Measurements from ENCODE around the gene CHCHD4. TPM values are rescaled to one million over a fixed set of nuclear protein-coding genes. Genes with fewer than 3 reads are reported as not detected.

CHCHD4 gene
- total RNA-seq, 2 experiments from 2014 or later: 27.6 to 30.2 TPM

- no peak for TF ChIP-seq CTCF (IDR thresholded peaks at IDR 0.05)
- no peak for DNase-seq
- H3K9me3 Mint-ChIP-seq: no peaks in the 10 kb centered on the region
- H3K4me1 Mint-ChIP-seq (ENCODE audit: low read depth): peaks cover 28% of the 10 kb centered on the region
- CTCF ChIA-PET: interaction anchor here (1.0 to 1.5 kb wide), 3 partner anchors 17 to 273 kb away, joined by 3 to 4 read pairs (median 3); no protein-coding TSS in a partner anchor
- H3K27ac Mint-ChIP-seq: no peak overlapping the region
- no peak for ATAC-seq
- no peaks in the 10 kb centered on the region for H3K27me3 Mint-ChIP-seq
- POLR2A ChIA-PET: no interaction called here
- H3K4me3 Mint-ChIP-seq: no peak overlapping the region
- intact Hi-C loops (cut with micrococcal nuclease): no loop called here
- H3K36me3 Mint-ChIP-seq (ENCODE audit: low read depth): peaks cover 62% of the 10 kb centered on the region
Observed at GRCh38 chr3:14169435-14169834, 44.8 kb upstream of the CHCHD4 start.

DNA sequence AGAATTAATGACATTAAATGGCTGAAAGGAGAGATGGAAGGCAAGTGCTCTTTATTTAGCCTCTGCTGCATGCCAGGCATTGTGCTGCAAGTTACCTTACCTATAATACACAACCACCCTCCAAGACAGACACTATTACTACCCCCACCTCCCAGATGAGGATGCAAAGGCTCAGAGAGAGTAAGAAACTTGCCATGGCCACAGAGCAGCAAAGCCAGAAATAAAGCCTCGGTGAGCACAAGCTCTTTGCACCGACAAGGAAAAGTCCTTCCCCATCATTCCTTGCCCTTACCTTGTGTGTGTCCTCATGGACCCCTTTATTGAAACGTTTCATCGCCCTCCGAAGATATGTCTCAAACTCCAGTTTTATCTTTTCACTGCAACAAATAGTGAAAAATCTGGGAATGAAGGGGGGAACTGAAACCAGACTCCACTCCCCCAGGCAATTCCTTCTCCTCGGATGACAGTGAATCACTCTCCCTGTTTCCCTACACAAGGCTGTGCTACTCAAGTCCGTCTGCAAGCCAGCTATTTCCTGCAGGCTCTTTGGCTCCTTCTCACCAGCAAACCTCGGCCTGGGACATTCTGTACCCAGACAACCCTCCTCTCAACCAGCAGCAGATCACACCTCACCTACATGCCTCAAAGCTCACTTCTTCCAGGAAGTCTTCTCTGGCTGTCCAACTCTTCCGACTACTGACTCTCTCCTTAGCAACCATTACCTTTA is 42.4 kb upstream of the CHCHD4 start:
- DNase-seq (no peak), ATAC-seq (no peak)
- H3K4me3 Mint-ChIP-seq: no peak overlapping the region
- intact Hi-C loops (cut with micrococcal nuclease): no loop called here
- POLR2A ChIA-PET: interaction anchor here (0.9 to 1.9 kb wide), 4 partner anchors 22 to 42 kb away, joined by 3 to 6 read pairs (median 4); partner anchors contain the start of gene TMEM43
- H3K27ac Mint-ChIP-seq: no peak overlapping the region
- H3K27me3 Mint-ChIP-seq: no peaks in the 10 kb centered on the region
- no peak for TF ChIP-seq CTCF (IDR thresholded peaks at IDR 0.05)
- H3K9me3 Mint-ChIP-seq: peaks cover 8% of the 10 kb centered on the region
- peaks cover 14% of the 10 kb centered on the region for H3K4me1 Mint-ChIP-seq (ENCODE audit: low read depth)
- CTCF ChIA-PET: interaction anchor here (0.9 to 1.3 kb wide), 3 partner anchors 12 to 72 kb away, joined by 3 read pairs; partner anchors contain the start of genes LSM3 and XPC
- peaks cover 78% of the 10 kb centered on the region for H3K36me3 Mint-ChIP-seq (ENCODE audit: low read depth)

GRCh38 chr3:14162178-14162577 is 37.5 kb upstream of the CHCHD4 start:
- Mint-ChIP-seq H3K9me3 (peaks cover 17% of the 10 kb centered on the region), H3K36me3 (ENCODE audit: low read depth) (peaks cover 79% of the 10 kb centered on the region), H3K4me3 (no peak overlapping the region), H3K4me1 (ENCODE audit: low read depth) (peaks cover 3% of the 10 kb centered on the region), H3K27ac (no peak overlapping the region), H3K27me3 (no peaks in the 10 kb centered on the region)
- POLR2A ChIA-PET: no interaction called here
- CTCF ChIA-PET: no interaction called here
- no peak for ATAC-seq
- TF ChIP-seq CTCF (IDR thresholded peaks at IDR 0.05): no peak
- intact Hi-C loops (cut with micrococcal nuclease): no loop called here
- DNase-seq: no peak

- H3K9me3 Mint-ChIP-seq: peaks cover 17% of the 10 kb centered on the region
- intact Hi-C loops (cut with micrococcal nuclease): no loop called here
- ChIA-PET CTCF (no interaction called here), POLR2A (no interaction called here)
- no peaks in the 10 kb centered on the region for H3K27me3 Mint-ChIP-seq
- no peak overlapping the region for H3K27ac Mint-ChIP-seq
- peaks cover 8% of the 10 kb centered on the region for H3K4me1 Mint-ChIP-seq (ENCODE audit: low read depth)
- peaks cover 80% of the 10 kb centered on the region for H3K36me3 Mint-ChIP-seq (ENCODE audit: low read depth)
- ATAC-seq: no peak
- TF ChIP-seq CTCF (IDR thresholded peaks at IDR 0.05): no peak
- no peak for DNase-seq
- no peak overlapping the region for H3K4me3 Mint-ChIP-seq
Observed at GRCh38 chr3:14161282-14161681, 36.6 kb upstream of the CHCHD4 start.

DNA sequence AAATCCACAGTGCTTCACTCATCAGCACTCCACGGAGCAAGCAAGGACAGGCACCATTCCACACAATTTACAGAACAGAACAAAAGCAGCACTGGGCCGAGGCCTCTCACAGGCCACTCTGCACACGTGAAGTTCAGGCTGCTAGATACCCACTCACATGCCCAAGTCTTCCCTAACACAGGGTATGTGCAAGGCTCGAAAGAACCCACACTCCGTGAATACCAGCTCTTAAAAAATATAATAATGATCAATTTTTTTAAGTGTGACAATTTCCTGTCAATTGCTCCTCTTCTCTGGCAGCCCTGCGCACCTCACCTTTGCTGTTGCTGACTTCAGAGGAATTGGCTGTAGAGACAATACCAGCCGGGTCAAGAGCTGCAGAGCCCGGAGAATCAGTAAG is 34.8 kb upstream of the CHCHD4 start:
- TF ChIP-seq CTCF (IDR thresholded peaks at IDR 0.05): no peak
- Mint-ChIP-seq H3K27me3 (no peaks in the 10 kb centered on the region), H3K27ac (no peak overlapping the region), H3K4me1 (ENCODE audit: low read depth) (peaks cover 12% of the 10 kb centered on the region), H3K4me3 (no peak overlapping the region), H3K36me3 (ENCODE audit: low read depth) (peaks cover 72% of the 10 kb centered on the region), H3K9me3 (peaks cover 17% of the 10 kb centered on the region)
- no peak for DNase-seq
- intact Hi-C loops (cut with micrococcal nuclease): no loop called here
- ChIA-PET POLR2A (interaction anchor here (1.1 kb wide), 1 partner anchor 20 kb away, joined by 3 read pairs; no protein-coding TSS in a partner anchor), CTCF (interaction anchor here (0.8 to 1.4 kb wide), 2 partner anchors 11 to 262 kb away, joined by 3 to 4 read pairs; no protein-coding TSS in a partner anchor)
- no peak for ATAC-seq

Measured in activated CD8-positive, alpha-beta T cell treated with anti-CD3 and anti-CD28 coated beads for 36 hours (primary cell).